GM19239 (cell line): ENCODE measurements around the gene LYPD6.

Source experiments
- DNase-seq: peaks from one replicate; pipeline ENCODE4 v3.0.0; 2011; ENCODE audit warnings: low spot score; ENCODE audit not compliant: insufficient read length
- FAIRE-seq: peaks from 2 replicates; lab custom pipeline; 2011; peaks lifted over from hg19 to GRCh38; lab: Jason Lieb, UNC

Gene LYPD6

GRCh38 chr2:149443150-149443549, 112.8 kb downstream of the LYPD6 start:
- FAIRE-seq (no peak), DNase-seq (no peak)

- no peak for FAIRE-seq
- no peak for DNase-seq
Measured at GRCh38 chr2:149446748-149447147, 116.4 kb downstream of the LYPD6 start.

GRCh38 chr2:149448315-149448714, 117.9 kb downstream of the LYPD6 start:
- DNase-seq (no peak), FAIRE-seq (no peak)

- no peak for FAIRE-seq
- DNase-seq, result no peak
Measured at GRCh38 chr2:149449017-149449416, 118.6 kb downstream of the LYPD6 start.

- FAIRE-seq, result no peak
Measured at GRCh38 chr2:149451417-149452165, 121.2 kb downstream of the LYPD6 start.

GRCh38 chr2:149456285-149456684, 125.9 kb downstream of the LYPD6 start:
- DNase-seq (no peak), FAIRE-seq (no peak)

More at GRCh38 chr2:149451417-149452165, 121.2 kb downstream of the LYPD6 start:
- no peak for DNase-seq

- FAIRE-seq (no peak), DNase-seq (no peak)
Measured at GRCh38 chr2:149458502-149458901, 128.1 kb downstream of the LYPD6 start.

- FAIRE-seq, result no peak
- no peak for DNase-seq
Measured at GRCh38 chr2:149463328-149464002, 133.1 kb downstream of the LYPD6 start.

GRCh38 chr2:149464396-149464795, 134.0 kb downstream of the LYPD6 start:
- FAIRE-seq, result no peak

GRCh38 chr2:149465873-149466272, 135.5 kb downstream of the LYPD6 start:
- FAIRE-seq, result no peak
- no peak for DNase-seq

More at GRCh38 chr2:149464396-149464795, 134.0 kb downstream of the LYPD6 start:
- DNase-seq, result no peak

GRCh38 chr2:149466635-149467034, 136.2 kb downstream of the LYPD6 start:
- no peak for DNase-seq
- FAIRE-seq, result no peak

- no peak for DNase-seq
- no peak for FAIRE-seq
Measured at GRCh38 chr2:149467436-149467835, 137.0 kb downstream of the LYPD6 start.

- no peak for FAIRE-seq
- no peak for DNase-seq
Measured at GRCh38 chr2:149468636-149469035, 138.2 kb downstream of the LYPD6 start.

GRCh38 chr2:149470046-149470445, 139.7 kb downstream of the LYPD6 start:
- no peak for FAIRE-seq
- DNase-seq, result no peak

GRCh38 chr2:149472413-149472812, 142.0 kb downstream of the LYPD6 start:
- DNase-seq (no peak), FAIRE-seq (no peak)

- no peak for FAIRE-seq
- DNase-seq, result no peak
Measured at GRCh38 chr2:149473068-149473467, 142.7 kb downstream of the LYPD6 start.

- no peak for DNase-seq
- FAIRE-seq, result no peak
Measured at GRCh38 chr2:149473521-149473920, 143.1 kb downstream of the LYPD6 start.

- no peak for FAIRE-seq
Measured at GRCh38 chr2:149483004-149483605, 152.7 kb downstream of the LYPD6 start.

GRCh38 chr2:149486664-149487063, 156.3 kb downstream of the LYPD6 start:
- DNase-seq (no peak), FAIRE-seq (no peak)

More at GRCh38 chr2:149483004-149483605, 152.7 kb downstream of the LYPD6 start:
- no peak for DNase-seq

GRCh38 chr2:149487189-149487588, 156.8 kb downstream of the LYPD6 start:
- DNase-seq (no peak), FAIRE-seq (no peak)
